HEK293 (cell line): ENCODE measurements around the gene ATP8A2.

ENCODE experiments used
- CTCF ChIA-PET: fragments of 350-600 bp; formaldehyde crosslinking; extraction: SDS; loops from one replicate; lab custom pipeline; 2021; ENCODE audit warnings: antibody characterized with exemption; lab: Yijun Ruan, JAX
- POLR2A ChIA-PET: fragments of 300-600 bp; formaldehyde crosslinking; extraction: SDS; loops from one replicate; lab custom pipeline; 2020; ENCODE audit warnings: antibody characterized with exemption, inconsistent platforms; lab: Yijun Ruan, JAX
- H3K27ac ChIP-seq: fragments of 200-500 bp; sonication (Bioruptor generic); 2 replicates; pipeline ENCODE4 v1.5.1; 2014; ENCODE audit warnings: low read depth, low read length, control low read depth, inconsistent platforms; ENCODE audit errors: extremely low read depth
- H3K36me3 ChIP-seq, 2 experiments: fragments of 200-500 bp in 1 of 2; sonication (Bioruptor generic) in 1 of 2; 1 replicate in 1 of 2; 2 replicates in 1 of 2; pipeline ENCODE4 v1.5.1; 2014 to 2017; ENCODE audit warnings: inconsistent platforms in 2 of 2, low read length in 2 of 2; ENCODE audit not compliant: control insufficient read depth in 2 of 2, insufficient read depth in 1 of 2
- H3K4me1 ChIP-seq: fragments of 200-500 bp; sonication (Bioruptor generic); 2 replicates; pipeline ENCODE4 v1.5.1; 2014; ENCODE audit warnings: mild to moderate bottlenecking, low read length, inconsistent platforms; ENCODE audit not compliant: control insufficient read depth, insufficient read depth
- H3K4me3 ChIP-seq: 2 replicates; pipeline ENCODE4 v1.5.1; 2011; ENCODE audit warnings: low read depth, mild to moderate bottlenecking, control low read depth, low read length, moderate library complexity
- H3K9me3 ChIP-seq: fragments of 200-500 bp; sonication (Bioruptor generic); 2 replicates; pipeline ENCODE4 v1.5.1; 2014; ENCODE audit warnings: low read depth, low read length, inconsistent platforms; ENCODE audit not compliant: control insufficient read depth, insufficient read depth
- HOXD13 ChIP-seq: sonication (generic); formaldehyde crosslinking; IDR thresholded peaks from 2 replicates; pipeline ENCODE4 v1.8.0; 2022; ENCODE audit warnings: missing genetic modification reagents, borderline replicate concordance
- KLF10 ChIP-seq: fragments of 450-650 bp; IDR thresholded peaks from 2 replicates; pipeline ENCODE4 v1.5.1; 2018; ENCODE audit warnings: missing biosample characterization, mild to moderate bottlenecking, missing genetic modification characterization
- KLF9 ChIP-seq: fragments of 450-650 bp; formaldehyde crosslinking; IDR thresholded peaks from 2 replicates; pipeline ENCODE4 v1.5.1; 2016; ENCODE audit warnings: missing biosample characterization, missing genetic modification characterization, low read depth
- SCRT2 ChIP-seq: fragments of 450-650 bp; formaldehyde crosslinking; IDR thresholded peaks from 2 replicates; pipeline ENCODE4 v1.5.1; 2016; ENCODE audit warnings: missing biosample characterization, missing genetic modification characterization
- SP3 ChIP-seq: fragments of 450-650 bp; formaldehyde crosslinking; IDR thresholded peaks from 2 replicates; pipeline ENCODE4 v1.5.1; 2016; ENCODE audit warnings: missing biosample characterization, missing genetic modification characterization
- TRIM28 ChIP-seq: IDR thresholded peaks from 2 replicates; pipeline ENCODE4 v1.6.1; 2011; ENCODE audit warnings: low read length, control low read depth, borderline replicate concordance
- ZBTB21 ChIP-seq: fragments of 450-650 bp; formaldehyde crosslinking; IDR thresholded peaks from 2 replicates; pipeline ENCODE4 v1.5.1; 2017; ENCODE audit warnings: missing biosample characterization, missing genetic modification characterization
- ZBTB48 ChIP-seq: fragments of 450-650 bp; formaldehyde crosslinking; IDR thresholded peaks from 2 replicates; pipeline ENCODE4 v1.5.1; 2016; ENCODE audit warnings: missing biosample characterization, missing genetic modification characterization
- ZFP37 ChIP-seq: fragments of 450-650 bp; formaldehyde crosslinking; IDR thresholded peaks from 2 replicates; pipeline ENCODE4 v1.5.1; 2016; ENCODE audit warnings: missing biosample characterization, missing genetic modification characterization
- ZNF169 ChIP-seq: fragments of 450-650 bp; formaldehyde crosslinking; IDR thresholded peaks from 2 replicates; pipeline ENCODE4 v1.5.1; 2016; ENCODE audit warnings: missing biosample characterization, missing genetic modification characterization
- ZNF184 ChIP-seq: fragments of 450-650 bp; IDR thresholded peaks from 2 replicates; pipeline ENCODE4 v1.5.1; 2018; ENCODE audit warnings: missing biosample characterization, mild to moderate bottlenecking, missing genetic modification characterization
- ZNF2 ChIP-seq: fragments of 450-650 bp; formaldehyde crosslinking; IDR thresholded peaks from 2 replicates; pipeline ENCODE4 v1.5.1; 2016; ENCODE audit warnings: missing biosample characterization, missing genetic modification characterization
- ZNF214 ChIP-seq: fragments of 450-650 bp; formaldehyde crosslinking; IDR thresholded peaks from 2 replicates; pipeline ENCODE4 v1.5.1; 2017; ENCODE audit warnings: missing biosample characterization, mild to moderate bottlenecking, missing genetic modification characterization, borderline replicate concordance
- ZNF335 ChIP-seq: fragments of 450-650 bp; formaldehyde crosslinking; conservative IDR thresholded peaks from 2 replicates; pipeline ENCODE4 v1.5.1; 2016; ENCODE audit warnings: missing biosample characterization, missing genetic modification characterization
- ZNF341 ChIP-seq: fragments of 450-650 bp; formaldehyde crosslinking; IDR thresholded peaks from 2 replicates; pipeline ENCODE4; 2016; ENCODE audit warnings: low read depth, missing biosample characterization, missing genetic modification characterization
- ZNF623 ChIP-seq: fragments of 450-650 bp; formaldehyde crosslinking; IDR thresholded peaks from 2 replicates; pipeline ENCODE4 v1.5.1; 2016; ENCODE audit warnings: missing biosample characterization, missing genetic modification characterization
- ZNF654 ChIP-seq: fragments of 450-650 bp; formaldehyde crosslinking; IDR thresholded peaks from 2 replicates; pipeline ENCODE4 v1.5.1; 2016; ENCODE audit warnings: low read depth, missing biosample characterization, missing genetic modification characterization
- ZNF660 ChIP-seq: fragments of 450-650 bp; IDR thresholded peaks from 2 replicates; pipeline ENCODE4 v1.5.1; 2018; ENCODE audit warnings: missing biosample characterization, mild to moderate bottlenecking, missing genetic modification characterization
- ZNF664 ChIP-seq: fragments of 450-650 bp; formaldehyde crosslinking; IDR thresholded peaks from 2 replicates; pipeline ENCODE4 v1.5.1; 2016; ENCODE audit warnings: missing biosample characterization, missing genetic modification characterization
- ZNF837 ChIP-seq: fragments of 450-650 bp; formaldehyde crosslinking; IDR thresholded peaks from 2 replicates; pipeline ENCODE4 v1.5.1; 2016; ENCODE audit warnings: missing biosample characterization, missing genetic modification characterization
- TF ChIP-seq, protein P1 (sequence below): fragments of 450-650 bp; formaldehyde crosslinking; IDR thresholded peaks from 2 replicates; pipeline ENCODE4 v1.5.1; 2016; ENCODE audit warnings: missing biosample characterization, missing genetic modification characterization
- TF ChIP-seq, protein P2 (sequence below): fragments of 450-650 bp; formaldehyde crosslinking; IDR thresholded peaks from 2 replicates; pipeline ENCODE4 v1.5.1; 2016; ENCODE audit warnings: missing biosample characterization, missing genetic modification characterization, low read depth
- TF ChIP-seq, protein P3 (sequence below): fragments of 450-650 bp; formaldehyde crosslinking; IDR thresholded peaks from 2 replicates; pipeline ENCODE4 v1.5.1; 2017; ENCODE audit warnings: missing biosample characterization, missing genetic modification characterization

Gene ATP8A2

GRCh38 chr13:25574437-25575411 is 202.9 kb downstream of the ATP8A2 start (continued):
- TF ChIP-seq, protein P1, sequence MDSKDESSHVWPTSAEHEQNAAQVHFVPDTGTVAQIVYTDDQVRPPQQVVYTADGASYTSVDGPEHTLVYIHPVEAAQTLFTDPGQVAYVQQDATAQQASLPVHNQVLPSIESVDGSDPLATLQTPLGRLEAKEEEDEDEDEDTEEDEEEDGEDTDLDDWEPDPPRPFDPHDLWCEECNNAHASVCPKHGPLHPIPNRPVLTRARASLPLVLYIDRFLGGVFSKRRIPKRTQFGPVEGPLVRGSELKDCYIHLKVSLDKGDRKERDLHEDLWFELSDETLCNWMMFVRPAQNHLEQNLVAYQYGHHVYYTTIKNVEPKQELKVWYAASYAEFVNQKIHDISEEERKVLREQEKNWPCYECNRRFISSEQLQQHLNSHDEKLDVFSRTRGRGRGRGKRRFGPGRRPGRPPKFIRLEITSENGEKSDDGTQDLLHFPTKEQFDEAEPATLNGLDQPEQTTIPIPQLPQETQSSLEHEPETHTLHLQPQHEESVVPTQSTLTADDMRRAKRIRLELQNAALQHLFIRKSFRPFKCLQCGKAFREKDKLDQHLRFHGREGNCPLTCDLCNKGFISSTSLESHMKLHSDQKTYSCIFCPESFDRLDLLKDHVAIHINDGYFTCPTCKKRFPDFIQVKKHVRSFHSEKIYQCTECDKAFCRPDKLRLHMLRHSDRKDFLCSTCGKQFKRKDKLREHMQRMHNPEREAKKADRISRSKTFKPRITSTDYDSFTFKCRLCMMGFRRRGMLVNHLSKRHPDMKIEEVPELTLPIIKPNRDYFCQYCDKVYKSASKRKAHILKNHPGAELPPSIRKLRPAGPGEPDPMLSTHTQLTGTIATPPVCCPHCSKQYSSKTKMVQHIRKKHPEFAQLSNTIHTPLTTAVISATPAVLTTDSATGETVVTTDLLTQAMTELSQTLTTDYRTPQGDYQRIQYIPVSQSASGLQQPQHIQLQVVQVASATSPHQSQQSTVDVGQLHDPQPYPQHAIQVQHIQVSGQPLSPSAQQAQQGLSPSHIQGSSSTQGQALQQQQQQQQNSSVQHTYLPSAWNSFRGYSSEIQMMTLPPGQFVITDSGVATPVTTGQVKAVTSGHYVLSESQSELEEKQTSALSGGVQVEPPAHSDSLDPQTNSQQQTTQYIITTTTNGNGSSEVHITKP (tag by site-specific recombination), result peak; percentile 64
- TF ChIP-seq ZNF654 (tag by site-specific recombination) (peak; percentile 96), HOXD13 (CRISPR knock-in tag) (no peak), ZNF664 (tag by site-specific recombination) (no peak), KLF9 (no peak), ZNF341 (tag by site-specific recombination) (no peak), SP3 (tag by site-specific recombination) (no peak), ZFP37 (tag by site-specific recombination) (no peak), ZBTB21 (peak; percentile 73), ZNF623 (tag by site-specific recombination) (no peak), ZNF169 (tag by site-specific recombination) (no peak), SCRT2 (tag by site-specific recombination) (peak; percentile 77), ZNF660 (tag by site-specific recombination) (peak; percentile 38), ZNF837 (tag by site-specific recombination) (no peak)
- TF ChIP-seq, protein P2, sequence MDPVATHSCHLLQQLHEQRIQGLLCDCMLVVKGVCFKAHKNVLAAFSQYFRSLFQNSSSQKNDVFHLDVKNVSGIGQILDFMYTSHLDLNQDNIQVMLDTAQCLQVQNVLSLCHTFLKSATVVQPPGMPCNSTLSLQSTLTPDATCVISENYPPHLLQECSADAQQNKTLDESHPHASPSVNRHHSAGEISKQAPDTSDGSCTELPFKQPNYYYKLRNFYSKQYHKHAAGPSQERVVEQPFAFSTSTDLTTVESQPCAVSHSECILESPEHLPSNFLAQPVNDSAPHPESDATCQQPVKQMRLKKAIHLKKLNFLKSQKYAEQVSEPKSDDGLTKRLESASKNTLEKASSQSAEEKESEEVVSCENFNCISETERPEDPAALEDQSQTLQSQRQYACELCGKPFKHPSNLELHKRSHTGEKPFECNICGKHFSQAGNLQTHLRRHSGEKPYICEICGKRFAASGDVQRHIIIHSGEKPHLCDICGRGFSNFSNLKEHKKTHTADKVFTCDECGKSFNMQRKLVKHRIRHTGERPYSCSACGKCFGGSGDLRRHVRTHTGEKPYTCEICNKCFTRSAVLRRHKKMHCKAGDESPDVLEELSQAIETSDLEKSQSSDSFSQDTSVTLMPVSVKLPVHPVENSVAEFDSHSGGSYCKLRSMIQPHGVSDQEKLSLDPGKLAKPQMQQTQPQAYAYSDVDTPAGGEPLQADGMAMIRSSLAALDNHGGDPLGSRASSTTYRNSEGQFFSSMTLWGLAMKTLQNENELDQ (tag by site-specific recombination), result no peak

- no peak overlapping the region for H3K27ac ChIP-seq
- H3K4me3 ChIP-seq, result no peak overlapping the region
- ChIA-PET CTCF (interaction anchor here (0.7 to 1.5 kb wide), 5 partner anchors 45 to 609 kb away, joined by 3 to 9 read pairs (median 4); no protein-coding TSS in a partner anchor), POLR2A (no interaction called here)
- TF ChIP-seq ZNF214 (tag by site-specific recombination), result no peak
- peak; percentile 47; the same call in 1 of the 2 replicates for TF ChIP-seq ZNF335 (tag by site-specific recombination)
- no peaks in the 10 kb centered on the region for H3K4me1 ChIP-seq
- H3K9me3 ChIP-seq, result no peaks in the 10 kb centered on the region
- H3K36me3 ChIP-seq, result no peaks in the 10 kb centered on the region
Measured at GRCh38 chr13:25575562-25575961, 203.8 kb downstream of the ATP8A2 start.

- Histone ChIP-seq H3K27ac (no peak overlapping the region), H3K4me3 (no peak overlapping the region), H3K9me3 (no peaks in the 10 kb centered on the region), H3K4me1 (no peaks in the 10 kb centered on the region), H3K36me3 (no peaks in the 10 kb centered on the region)
- ChIA-PET POLR2A (no interaction called here), CTCF (no interaction called here)
- TF ChIP-seq TRIM28 (no peak), ZBTB48 (tag by site-specific recombination) (no peak), ZNF2 (no peak), ZNF184 (no peak), KLF9 (no peak), KLF10 (no peak)
- TF ChIP-seq, protein P3, sequence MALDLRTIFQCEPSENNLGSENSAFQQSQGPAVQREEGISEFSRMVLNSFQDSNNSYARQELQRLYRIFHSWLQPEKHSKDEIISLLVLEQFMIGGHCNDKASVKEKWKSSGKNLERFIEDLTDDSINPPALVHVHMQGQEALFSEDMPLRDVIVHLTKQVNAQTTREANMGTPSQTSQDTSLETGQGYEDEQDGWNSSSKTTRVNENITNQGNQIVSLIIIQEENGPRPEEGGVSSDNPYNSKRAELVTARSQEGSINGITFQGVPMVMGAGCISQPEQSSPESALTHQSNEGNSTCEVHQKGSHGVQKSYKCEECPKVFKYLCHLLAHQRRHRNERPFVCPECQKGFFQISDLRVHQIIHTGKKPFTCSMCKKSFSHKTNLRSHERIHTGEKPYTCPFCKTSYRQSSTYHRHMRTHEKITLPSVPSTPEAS (tag by site-specific recombination), result no peak
Measured at GRCh38 chr13:25578526-25578925, 206.8 kb downstream of the ATP8A2 start.
